Uterus (tissue), 2 donors: ENCODE data around the gene TMLHE.

Experiments used
- POLR2A ChIP-seq, 2 donors: fragments of 450-650 bp; IDR thresholded peaks; one replicate each; pipeline ENCODE4 v1.6.1; 2016; ENCODE audit warnings: antibody characterized with exemption in 2 of 2, mild to moderate bottlenecking in 1 of 2, moderate library complexity in 1 of 2
- TF ChIP-seq, protein P1 (sequence below), 4 experiments: fragments of 200-600 bp in 2 of 4; fragments of 450-650 bp in 2 of 4; sonication (generic) in 2 of 4; IDR thresholded peaks; one replicate each; pipeline ENCODE4 v1.5.1; 2016 to 2019; ENCODE audit warnings: antibody characterized with exemption in 4 of 4, mild to moderate bottlenecking in 2 of 4, moderate library complexity in 1 of 4

GRCh38 chrX:155613927-155614559 lies 1.3 kb upstream of the TMLHE start:
- TF ChIP-seq, protein P1, sequence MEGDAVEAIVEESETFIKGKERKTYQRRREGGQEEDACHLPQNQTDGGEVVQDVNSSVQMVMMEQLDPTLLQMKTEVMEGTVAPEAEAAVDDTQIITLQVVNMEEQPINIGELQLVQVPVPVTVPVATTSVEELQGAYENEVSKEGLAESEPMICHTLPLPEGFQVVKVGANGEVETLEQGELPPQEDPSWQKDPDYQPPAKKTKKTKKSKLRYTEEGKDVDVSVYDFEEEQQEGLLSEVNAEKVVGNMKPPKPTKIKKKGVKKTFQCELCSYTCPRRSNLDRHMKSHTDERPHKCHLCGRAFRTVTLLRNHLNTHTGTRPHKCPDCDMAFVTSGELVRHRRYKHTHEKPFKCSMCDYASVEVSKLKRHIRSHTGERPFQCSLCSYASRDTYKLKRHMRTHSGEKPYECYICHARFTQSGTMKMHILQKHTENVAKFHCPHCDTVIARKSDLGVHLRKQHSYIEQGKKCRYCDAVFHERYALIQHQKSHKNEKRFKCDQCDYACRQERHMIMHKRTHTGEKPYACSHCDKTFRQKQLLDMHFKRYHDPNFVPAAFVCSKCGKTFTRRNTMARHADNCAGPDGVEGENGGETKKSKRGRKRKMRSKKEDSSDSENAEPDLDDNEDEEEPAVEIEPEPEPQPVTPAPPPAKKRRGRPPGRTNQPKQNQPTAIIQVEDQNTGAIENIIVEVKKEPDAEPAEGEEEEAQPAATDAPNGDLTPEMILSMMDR (IDR thresholded peaks at IDR 0.05), result no peak
- no peak for TF ChIP-seq POLR2A (IDR thresholded peaks at IDR 0.05)
